GM12878 (cell line): ENCODE results near the gene GMCL1. TPM values are rescaled to one million over a fixed set of nuclear protein-coding genes. Genes with fewer than 3 reads are reported as not detected.

Experiments used
- ATAC-seq: fragments of 200-7000 bp; cut with Tn5 transposase; 3 replicates; pipeline ENCODE4 v1.9.1; 2020; ENCODE audit warnings: mild to moderate bottlenecking, moderate library complexity
- BruUV-seq: library from RNA; stranded (reverse); fragments of 400-500 nt; replicated peaks from 2 replicates; lab custom pipeline; 2021; lab: Mats Ljungman, UMichigan
- CTCF ChIA-PET: fragments of 300-600 bp; sonication (Branson Sonifier 250); formaldehyde crosslinking; extraction: SDS; loops from one replicate; lab custom pipeline; 2021; ENCODE audit warnings: inconsistent platforms; lab: Yijun Ruan, JAX
- POLR2A ChIA-PET: fragments of 350-600 bp; formaldehyde crosslinking; extraction: SDS; loops from one replicate; lab custom pipeline; 2021; ENCODE audit warnings: inconsistent platforms; lab: Charles Lee
- RAD21 ChIA-PET: fragments of 300-600 bp; sonication (Branson Sonifier 250); formaldehyde crosslinking; loops from one replicate; lab custom pipeline; 2023; ENCODE audit warnings: antibody characterized with exemption; ENCODE audit not compliant: unreplicated experiment; lab: Charles Lee
- SMC1A ChIA-PET: fragments of 300-600 bp; sonication (Branson Sonifier 250); formaldehyde crosslinking; loops from one replicate; lab custom pipeline; 2023; ENCODE audit not compliant: unreplicated experiment, uncharacterized antibody; lab: Charles Lee
- DNase-seq: peaks from one replicate; pipeline ENCODE4 v3.0.0-alpha.2; 2011; ENCODE audit warnings: low read depth, low spot score
- FAIRE-seq: peaks from 3 replicates; lab custom pipeline; 2011; peaks lifted over from hg19 to GRCh38; lab: Jason Lieb, UNC
- H2AFZ ChIP-seq: 2 replicates; pipeline ENCODE4 v1.6.0; 2011; ENCODE audit warnings: low read depth, low read length, control low read depth; ENCODE audit not compliant: control insufficient read depth
- H3K27ac ChIP-seq: 2 replicates; pipeline ENCODE4 v1.5.1; 2011; ENCODE audit warnings: control low read depth; ENCODE audit not compliant: control insufficient read depth, insufficient read depth
- H3K27me3 ChIP-seq, 2 experiments: replicated peaks in 1 of 2; 2 replicates each; pipeline versions ENCODE4 v1.6.0 to v1.6.1; 2011; ENCODE audit warnings: low read length in 1 of 2; ENCODE audit not compliant: control insufficient read depth in 2 of 2, insufficient read depth in 2 of 2
- H3K36me3 ChIP-seq, 2 experiments: 2 replicates each; pipeline ENCODE4 v1.5.1; 2011; ENCODE audit warnings: low read length in 1 of 2; ENCODE audit not compliant: control insufficient read depth in 2 of 2, insufficient read depth in 2 of 2
- H3K4me1 ChIP-seq: 2 replicates; pipeline ENCODE4 v1.6.1; 2011; ENCODE audit warnings: mild to moderate bottlenecking, low read length, moderate library complexity, mixed read lengths; ENCODE audit not compliant: control insufficient read depth, insufficient read depth
- H3K4me2 ChIP-seq: 2 replicates; pipeline ENCODE4 v1.6.0; 2011; ENCODE audit warnings: control low read depth; ENCODE audit not compliant: control insufficient read depth, insufficient read depth
- H3K4me3 ChIP-seq: fragments of 200-600 bp; sonication (generic); 2 replicates; pipeline ENCODE4 v1.5.1; 2016
- H3K79me2 ChIP-seq: 2 replicates; pipeline ENCODE4 v1.6.0; 2011; ENCODE audit warnings: low read length; ENCODE audit not compliant: control insufficient read depth, insufficient read depth
- H3K9ac ChIP-seq: 2 replicates; pipeline ENCODE4 v1.8.0; 2011; ENCODE audit warnings: low read length, control low read depth, mixed read lengths; ENCODE audit not compliant: control insufficient read depth, insufficient read depth
- H3K9me3 ChIP-seq: replicated peaks from 3 replicates; pipeline ENCODE4 v1.5.1; 2011; ENCODE audit warnings: mild to moderate bottlenecking, low read length; ENCODE audit not compliant: control insufficient read depth, insufficient read depth
- H4K20me1 ChIP-seq: 2 replicates; pipeline ENCODE4 v1.6.0; 2011; ENCODE audit not compliant: control insufficient read depth, insufficient read depth
- EED ChIP-seq: sonication (generic); IDR thresholded peaks from 2 replicates; pipeline ENCODE4 v1.6.1; 2016; ENCODE audit warnings: antibody characterized with exemption, low read depth
- EGR1 ChIP-seq, 2 experiments: IDR thresholded peaks; 1 replicate in 1 of 2; 2 replicates in 1 of 2; pipeline ENCODE4 v1.6.1; 2011 to 2012; ENCODE audit warnings: low read depth in 2 of 2, low read length in 2 of 2, borderline replicate concordance in 1 of 2, mild to moderate bottlenecking in 1 of 2, moderate library complexity in 1 of 2
- PBX3 ChIP-seq: IDR thresholded peaks from 2 replicates; pipeline ENCODE4 v1.6.1; 2011; ENCODE audit warnings: mild to moderate bottlenecking, low read depth, low read length, moderate library complexity; ENCODE audit not compliant: insufficient replicate concordance
- RUNX3 ChIP-seq: IDR thresholded peaks from 2 replicates; pipeline ENCODE4 v1.6.1; 2012; ENCODE audit warnings: low read length, inconsistent platforms
- WGBS: methylation state at CpG from one replicate; pipeline ENCODE4 v1.1.6; 2016; ENCODE audit warnings: low lambda C conversion rate; ENCODE audit not compliant: insufficient replicate concordance, insufficient coverage; ENCODE audit errors: missing lambda C conversion rate; 5-methylcytosine and 5-hydroxymethylcytosine counted together
- in situ Hi-C: fragments of 300-500 bp; cut with MboI; formaldehyde crosslinking; loops from 9 replicates; pipeline ENCODE4 v1.14.3; 2018; ENCODE audit warnings: mixed read lengths
- intact Hi-C: fragments of 100-400 bp; cut with micrococcal nuclease; formaldehyde crosslinking; loops from one replicate; pipeline ENCODE4 v1.14.2; 2022; ENCODE audit not compliant: unreplicated experiment
- polyA plus RNA-seq, 11 experiments: library from polyadenylated mRNA; depleted of rRNA in 4 of 11; unstranded in 6 of 11; stranded (reverse) in 5 of 11; fragments of >200 nt; fragmentation: Nextera tagmentation in 4 of 11; fragmentation: Illumina TruSeq in 1 of 11; extraction: Ambion mirVana in 4 of 11; extraction: Trizol in 1 of 11; gene quantifications; 1 replicate in 1 of 11; 2 replicates in 10 of 11; pipeline versions ENCODE4 v1.2.1 to v1.2.3, GENCODE V29; 2011 to 2016; ENCODE audit warnings: inconsistent platforms in 2 of 11, missing spikeins in 2 of 11, low read depth in 1 of 11
- total RNA-seq, 4 experiments: library from RNA; depleted of rRNA in 3 of 4; stranded (reverse); fragments of >200 nt in 3 of 4; fragmentation: Illumina TruSeq in 1 of 4; extraction: Trizol in 1 of 4; gene quantifications; 2 replicates each; pipeline versions ENCODE4 v1.2.1 to v1.2.3, GENCODE V29; 2013 to 2021
- TF ChIP-seq, protein P1 (sequence below): fragments of 450-650 bp; formaldehyde crosslinking; IDR thresholded peaks from 2 replicates; pipeline ENCODE4 v1.5.0; 2022; ENCODE audit warnings: mild to moderate bottlenecking, missing genetic modification characterization

Gene GMCL1
- total and polyA plus RNA-seq, 10 of the 15 experiments (the other 5 are each of a cell fraction or from before 2014, with no cell fraction given) = 3.7 to 21.4 (median 12.3) TPM

DNA sequence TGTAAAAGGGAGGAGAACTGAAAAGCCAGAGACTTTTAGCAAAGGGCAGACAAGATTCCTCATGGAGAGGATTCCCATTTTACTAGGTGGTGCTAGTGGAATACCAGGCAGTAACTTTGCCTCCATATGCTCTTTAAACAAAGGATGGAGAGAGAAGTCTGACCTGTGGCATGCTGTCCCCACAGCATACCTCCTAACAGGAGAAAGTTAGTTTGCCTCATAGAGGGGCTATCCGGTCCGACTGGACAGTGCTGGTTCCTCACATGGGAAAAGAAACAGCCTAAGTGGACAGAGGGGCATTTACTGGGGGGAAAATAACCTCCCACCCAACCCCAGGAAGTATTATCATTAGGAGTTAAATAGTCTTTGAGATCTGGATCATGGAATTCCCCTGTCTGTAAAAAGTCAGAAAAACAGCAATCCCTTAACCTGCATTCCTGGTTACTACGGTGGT, 31.6 kb upstream of the GMCL1 start (continued):
- TF ChIP-seq, protein P1, sequence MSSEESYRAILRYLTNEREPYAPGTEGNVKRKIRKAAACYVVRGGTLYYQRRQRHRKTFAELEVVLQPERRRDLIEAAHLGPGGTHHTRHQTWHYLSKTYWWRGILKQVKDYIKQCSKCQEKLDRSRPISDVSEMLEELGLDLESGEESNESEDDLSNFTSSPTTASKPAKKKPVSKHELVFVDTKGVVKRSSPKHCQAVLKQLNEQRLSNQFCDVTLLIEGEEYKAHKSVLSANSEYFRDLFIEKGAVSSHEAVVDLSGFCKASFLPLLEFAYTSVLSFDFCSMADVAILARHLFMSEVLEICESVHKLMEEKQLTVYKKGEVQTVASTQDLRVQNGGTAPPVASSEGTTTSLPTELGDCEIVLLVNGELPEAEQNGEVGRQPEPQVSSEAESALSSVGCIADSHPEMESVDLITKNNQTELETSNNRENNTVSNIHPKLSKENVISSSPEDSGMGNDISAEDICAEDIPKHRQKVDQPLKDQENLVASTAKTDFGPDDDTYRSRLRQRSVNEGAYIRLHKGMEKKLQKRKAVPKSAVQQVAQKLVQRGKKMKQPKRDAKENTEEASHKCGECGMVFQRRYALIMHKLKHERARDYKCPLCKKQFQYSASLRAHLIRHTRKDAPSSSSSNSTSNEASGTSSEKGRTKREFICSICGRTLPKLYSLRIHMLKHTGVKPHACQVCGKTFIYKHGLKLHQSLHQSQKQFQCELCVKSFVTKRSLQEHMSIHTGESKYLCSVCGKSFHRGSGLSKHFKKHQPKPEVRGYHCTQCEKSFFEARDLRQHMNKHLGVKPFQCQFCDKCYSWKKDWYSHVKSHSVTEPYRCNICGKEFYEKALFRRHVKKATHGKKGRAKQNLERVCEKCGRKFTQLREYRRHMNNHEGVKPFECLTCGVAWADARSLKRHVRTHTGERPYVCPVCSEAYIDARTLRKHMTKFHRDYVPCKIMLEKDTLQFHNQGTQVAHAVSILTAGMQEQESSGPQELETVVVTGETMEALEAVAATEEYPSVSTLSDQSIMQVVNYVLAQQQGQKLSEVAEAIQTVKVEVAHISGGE = no peak
- no peak; the same call in 1 of the 2 replicates for TF ChIP-seq EED
- no peak for TF ChIP-seq PBX3

GRCh38 chr2:69798290-69798908, 31.1 kb upstream of the GMCL1 start:
- H3K4me3 ChIP-seq = peak overlapping the region; percentile 69
- intact Hi-C loops (loop anchor here (5.0 kb wide), 1 partner anchor 56 kb away; the partner anchor contains the start of gene ANXA4), in situ Hi-C loops (no loop called here)
- WGBS = 43% methylated on average over 7 of the region's 7 CpGs
- H3K9ac ChIP-seq = peak overlapping the region; percentile 59
- H4K20me1 ChIP-seq = no peaks in the 10 kb centered on the region
- ChIA-PET SMC1A (interaction anchor here (1.1 to 7.1 kb wide), 15 partner anchors 8 to 73 kb away, joined by 5 to 117 read pairs (median 12); partner anchors contain the start of genes ANXA4 and GMCL1), POLR2A (interaction anchor here (1.1 to 4.7 kb wide), 11 partner anchors 8 to 155 kb away, joined by 3 to 40 read pairs (median 10); partner anchors contain the start of gene AAK1), CTCF (interaction anchor here (1.5 to 11.7 kb wide), 8 partner anchors 9 to 233 kb away, joined by 4 to 103 read pairs (median 11); partner anchors contain the start of gene ANXA4), RAD21 (interaction anchor here (1.3 to 5.9 kb wide), 12 partner anchors 9 to 73 kb away, joined by 6 to 88 read pairs (median 15); partner anchors contain the start of gene ANXA4)
- TF ChIP-seq EGR1 (IDR thresholded peaks at IDR 0.05; ENCODE audit: borderline replicate concordance in 1 of 2, low read depth in 2 of 2, low read length in 2 of 2) (no peak), RUNX3 (peak; percentile 25; the same call in 1 of the 2 replicates)
- peaks cover 18% of the 10 kb centered on the region for H3K79me2 ChIP-seq
- peak overlapping the region; percentile 40; the same call in 1 of the 2 replicates for H2AFZ ChIP-seq
- H3K36me3 ChIP-seq = no peaks in the 10 kb centered on the region
- H3K27me3 ChIP-seq = no peaks in the 10 kb centered on the region
- peak overlapping the region; percentile 78 for H3K4me2 ChIP-seq
- DNase-seq = no peak
- no peak for FAIRE-seq
- no peaks in the 10 kb centered on the region for H3K9me3 ChIP-seq
- BruUV-seq = no TSS peak
- H3K27ac ChIP-seq = peak overlapping the region; percentile 77
- ATAC-seq = peak; percentile 29
- H3K4me1 ChIP-seq = peaks cover 64% of the 10 kb centered on the region
